ENCODE results near the gene ATRX. TPM values are rescaled to one million over a fixed set of nuclear protein-coding genes. Genes with fewer than 3 reads are reported as not detected.
"Not testable (repeated sequence)": the region's sequence is repeated elsewhere in the genome, so short reads cannot be mapped to it uniquely, and the experiment has no call there.

ATRX gene, protein sequence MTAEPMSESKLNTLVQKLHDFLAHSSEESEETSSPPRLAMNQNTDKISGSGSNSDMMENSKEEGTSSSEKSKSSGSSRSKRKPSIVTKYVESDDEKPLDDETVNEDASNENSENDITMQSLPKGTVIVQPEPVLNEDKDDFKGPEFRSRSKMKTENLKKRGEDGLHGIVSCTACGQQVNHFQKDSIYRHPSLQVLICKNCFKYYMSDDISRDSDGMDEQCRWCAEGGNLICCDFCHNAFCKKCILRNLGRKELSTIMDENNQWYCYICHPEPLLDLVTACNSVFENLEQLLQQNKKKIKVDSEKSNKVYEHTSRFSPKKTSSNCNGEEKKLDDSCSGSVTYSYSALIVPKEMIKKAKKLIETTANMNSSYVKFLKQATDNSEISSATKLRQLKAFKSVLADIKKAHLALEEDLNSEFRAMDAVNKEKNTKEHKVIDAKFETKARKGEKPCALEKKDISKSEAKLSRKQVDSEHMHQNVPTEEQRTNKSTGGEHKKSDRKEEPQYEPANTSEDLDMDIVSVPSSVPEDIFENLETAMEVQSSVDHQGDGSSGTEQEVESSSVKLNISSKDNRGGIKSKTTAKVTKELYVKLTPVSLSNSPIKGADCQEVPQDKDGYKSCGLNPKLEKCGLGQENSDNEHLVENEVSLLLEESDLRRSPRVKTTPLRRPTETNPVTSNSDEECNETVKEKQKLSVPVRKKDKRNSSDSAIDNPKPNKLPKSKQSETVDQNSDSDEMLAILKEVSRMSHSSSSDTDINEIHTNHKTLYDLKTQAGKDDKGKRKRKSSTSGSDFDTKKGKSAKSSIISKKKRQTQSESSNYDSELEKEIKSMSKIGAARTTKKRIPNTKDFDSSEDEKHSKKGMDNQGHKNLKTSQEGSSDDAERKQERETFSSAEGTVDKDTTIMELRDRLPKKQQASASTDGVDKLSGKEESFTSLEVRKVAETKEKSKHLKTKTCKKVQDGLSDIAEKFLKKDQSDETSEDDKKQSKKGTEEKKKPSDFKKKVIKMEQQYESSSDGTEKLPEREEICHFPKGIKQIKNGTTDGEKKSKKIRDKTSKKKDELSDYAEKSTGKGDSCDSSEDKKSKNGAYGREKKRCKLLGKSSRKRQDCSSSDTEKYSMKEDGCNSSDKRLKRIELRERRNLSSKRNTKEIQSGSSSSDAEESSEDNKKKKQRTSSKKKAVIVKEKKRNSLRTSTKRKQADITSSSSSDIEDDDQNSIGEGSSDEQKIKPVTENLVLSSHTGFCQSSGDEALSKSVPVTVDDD (N-terminal part only)
- total RNA-seq (2021) (87.6 and 93.3 TPM in 2 replicates), Bru-seq, nascent RNA (percentile 91 among the genes with signal in this experiment), BruChase-seq, experiment 1, labeled RNA remaining after a 2-hour chase (percentile 86 among the genes with signal in this experiment), BruChase-seq, experiment 2, labeled RNA remaining after a 6-hour chase (percentile 82 among the genes with signal in this experiment)
- long read RNA-seq, partial matches to known transcripts = 8 of 13 reads
- long read RNA-seq, other reads (novel, unspliced or antisense) = 5 of 13 reads

DNA sequence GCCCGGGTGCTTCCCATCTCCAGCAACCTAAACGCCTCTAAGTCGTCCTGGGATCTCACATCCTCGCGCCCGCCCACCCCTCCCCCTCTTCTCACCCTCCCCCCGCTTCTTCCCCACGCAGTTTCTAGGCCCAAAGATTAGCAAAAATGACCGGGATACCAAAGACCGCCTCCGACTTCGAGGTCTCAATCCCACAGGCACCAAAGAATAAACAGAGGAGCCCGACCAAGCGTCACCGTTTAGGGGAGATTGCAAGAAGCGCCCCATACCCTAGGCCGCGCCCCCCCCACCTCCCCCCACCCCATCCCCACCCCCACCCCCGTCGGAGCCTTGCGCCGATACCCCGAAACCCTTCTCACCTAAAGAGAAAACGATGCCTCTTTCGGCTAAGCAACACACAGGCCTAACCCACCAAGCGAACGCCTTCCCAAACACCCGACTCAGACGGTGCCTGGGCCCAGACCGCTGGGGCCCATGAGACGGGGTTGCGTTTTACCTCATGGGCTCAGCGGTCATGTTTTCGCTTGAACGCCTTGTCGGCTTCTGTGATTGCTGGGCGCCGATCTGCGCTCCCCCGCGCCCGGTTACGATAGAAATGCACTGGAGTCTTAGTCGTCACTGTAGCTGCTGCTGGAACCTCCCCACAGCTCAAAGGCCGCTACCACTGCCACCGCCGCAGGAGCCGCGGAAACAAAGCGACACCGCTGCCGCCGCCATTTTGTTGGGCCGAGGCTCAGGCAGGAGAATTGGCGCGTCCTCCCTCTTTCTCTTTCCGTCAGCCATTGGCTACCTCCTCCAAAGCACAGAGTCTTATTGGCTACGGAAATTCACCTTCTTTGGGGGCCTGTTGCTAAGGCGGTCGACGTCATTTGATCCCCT lies at the start of gene ATRX:
Gene ATRX, minus strand, starts transcription at position 731 of the 879 bp plus-strand sequence. Its CDS starts 215 bp downstream, at position 516.
- H3K9me2 ChIP-seq (ENCODE audit: insufficient read depth) = no peaks in the 10 kb centered on the region
- peaks cover 37% of the 10 kb centered on the region for H4K20me1 ChIP-seq (ENCODE audit: insufficient read depth)
- ChIA-PET CTCF (no interaction called here), POLR2A (ENCODE audit: unreplicated experiment) (no interaction called here)
- H3K79me2 ChIP-seq (ENCODE audit: low read depth) = peaks cover 56% of the 10 kb centered on the region
- intact Hi-C loops (cut with micrococcal nuclease; ENCODE audit: unreplicated experiment) = no loop called here
- no peaks in the 10 kb centered on the region for H3K9me3 ChIP-seq (ENCODE audit: insufficient read depth, low read depth)
- H3K4me3 ChIP-seq = peak within 1 kb of the TSS; percentile 75
- H3K4me2 ChIP-seq = peak within 1 kb of the TSS; percentile 87
- H2AFZ ChIP-seq = peak within 1 kb of the TSS; percentile 90
- H3F3A ChIP-seq (ENCODE audit: insufficient read depth, low read depth) = no peaks in the 10 kb centered on the region
- H3K4me1 ChIP-seq (replicated peaks; ENCODE audit: insufficient read depth) = peaks cover 14% of the 10 kb centered on the region
- no TSS peak for BruUV-seq (replicated peaks)
- H3K36me3 ChIP-seq (ENCODE audit: low read depth) = no peaks in the 10 kb centered on the region
- no peaks in the 10 kb centered on the region for H3K27me3 ChIP-seq (ENCODE audit: insufficient read depth, low read depth)
- peak; percentile 63 to 69 for DNase-seq
- TF ChIP-seq, protein P1, sequence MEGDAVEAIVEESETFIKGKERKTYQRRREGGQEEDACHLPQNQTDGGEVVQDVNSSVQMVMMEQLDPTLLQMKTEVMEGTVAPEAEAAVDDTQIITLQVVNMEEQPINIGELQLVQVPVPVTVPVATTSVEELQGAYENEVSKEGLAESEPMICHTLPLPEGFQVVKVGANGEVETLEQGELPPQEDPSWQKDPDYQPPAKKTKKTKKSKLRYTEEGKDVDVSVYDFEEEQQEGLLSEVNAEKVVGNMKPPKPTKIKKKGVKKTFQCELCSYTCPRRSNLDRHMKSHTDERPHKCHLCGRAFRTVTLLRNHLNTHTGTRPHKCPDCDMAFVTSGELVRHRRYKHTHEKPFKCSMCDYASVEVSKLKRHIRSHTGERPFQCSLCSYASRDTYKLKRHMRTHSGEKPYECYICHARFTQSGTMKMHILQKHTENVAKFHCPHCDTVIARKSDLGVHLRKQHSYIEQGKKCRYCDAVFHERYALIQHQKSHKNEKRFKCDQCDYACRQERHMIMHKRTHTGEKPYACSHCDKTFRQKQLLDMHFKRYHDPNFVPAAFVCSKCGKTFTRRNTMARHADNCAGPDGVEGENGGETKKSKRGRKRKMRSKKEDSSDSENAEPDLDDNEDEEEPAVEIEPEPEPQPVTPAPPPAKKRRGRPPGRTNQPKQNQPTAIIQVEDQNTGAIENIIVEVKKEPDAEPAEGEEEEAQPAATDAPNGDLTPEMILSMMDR (conservative IDR thresholded peaks at IDR 0.05) = no peak
- no peak for TF ChIP-seq EZH2 (IDR thresholded peaks at IDR 0.05; ENCODE audit: low read depth)
- H3K27ac ChIP-seq = peak within 1 kb of the TSS; percentile 91

DNA sequence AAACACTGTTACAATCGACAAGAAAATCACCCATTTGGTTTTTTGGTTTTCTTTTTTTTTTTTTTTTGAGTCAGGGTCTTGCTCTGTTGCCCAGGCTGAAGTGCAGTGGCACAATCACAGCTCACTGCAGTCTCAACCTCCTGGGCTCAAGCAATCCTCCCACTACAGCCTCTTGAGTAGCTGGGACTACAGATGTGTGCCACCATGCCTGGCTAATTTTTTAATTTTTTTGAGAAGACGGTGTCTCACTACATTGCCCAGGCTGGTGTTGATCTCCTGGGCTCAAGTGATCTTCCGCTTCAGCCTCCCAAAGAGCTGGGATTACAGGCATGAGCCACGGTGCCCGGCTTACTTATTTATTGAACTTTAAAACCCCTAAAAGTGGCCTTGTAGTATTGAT lies 45.5 kb upstream of the ATRX start:
- H3F3A ChIP-seq (ENCODE audit: insufficient read depth, low read depth); H3K9me2 ChIP-seq (ENCODE audit: insufficient read depth); BruUV-seq (replicated peaks); H3K4me1 ChIP-seq (replicated peaks; ENCODE audit: insufficient read depth); H2AFZ ChIP-seq; CTCF ChIA-PET; H3K9me3 ChIP-seq (ENCODE audit: insufficient read depth, low read depth); H3K27me3 ChIP-seq (ENCODE audit: insufficient read depth, low read depth); H3K4me2 ChIP-seq; H3K36me3 ChIP-seq (ENCODE audit: low read depth); DNase-seq; H3K27ac ChIP-seq; H3K79me2 ChIP-seq (ENCODE audit: low read depth); POLR2A ChIA-PET (ENCODE audit: unreplicated experiment); H4K20me1 ChIP-seq (ENCODE audit: insufficient read depth); intact Hi-C loops (cut with micrococcal nuclease; ENCODE audit: unreplicated experiment); H3K4me3 ChIP-seq: not testable (repeated sequence)

DNA sequence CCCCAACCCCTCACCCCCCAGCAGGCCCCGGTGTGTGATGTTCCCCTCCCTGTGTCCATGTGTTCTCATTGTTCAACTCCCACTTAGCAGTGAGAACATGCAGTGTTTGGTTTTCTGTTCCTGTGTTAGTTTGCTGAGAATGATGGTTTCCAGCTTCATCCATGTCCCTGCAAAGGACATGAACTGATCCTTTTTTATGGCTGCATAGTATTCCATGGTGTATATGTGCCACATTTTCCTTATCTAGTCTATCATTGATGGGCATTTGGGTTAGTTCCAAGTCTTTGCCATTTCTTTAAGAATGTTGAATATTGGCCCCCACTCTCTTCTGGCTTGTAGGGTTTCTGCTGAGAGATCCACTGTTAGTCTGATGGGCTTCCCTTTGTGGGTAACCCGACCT lies 36.0 kb upstream of the ATRX start:
- BruUV-seq (replicated peaks); POLR2A ChIA-PET (ENCODE audit: unreplicated experiment): not testable (repeated sequence)

More for the DNA sequence above, 36.0 kb upstream of the ATRX start:
- H3F3A ChIP-seq (ENCODE audit: insufficient read depth, low read depth); H3K9me2 ChIP-seq (ENCODE audit: insufficient read depth); DNase-seq; H3K4me1 ChIP-seq (replicated peaks; ENCODE audit: insufficient read depth); H3K27ac ChIP-seq; H3K27me3 ChIP-seq (ENCODE audit: insufficient read depth, low read depth); H3K4me2 ChIP-seq; H3K36me3 ChIP-seq (ENCODE audit: low read depth); CTCF ChIA-PET; H3K79me2 ChIP-seq (ENCODE audit: low read depth); intact Hi-C loops (cut with micrococcal nuclease; ENCODE audit: unreplicated experiment); H3K9me3 ChIP-seq (ENCODE audit: insufficient read depth, low read depth); H3K4me3 ChIP-seq; H2AFZ ChIP-seq; H4K20me1 ChIP-seq (ENCODE audit: insufficient read depth): not testable (repeated sequence)
